GM12864 (cell line): ENCODE data around the gene SURF4.
"Not testable (repeated sequence)": the region's sequence is repeated elsewhere in the genome, so short reads cannot be mapped to it uniquely, and the experiment has no call there.

Source experiments
- DNase-seq: peaks from one replicate; pipeline ENCODE4 v3.0.0-alpha.2; 2011; ENCODE audit warnings: low read depth
- H3K4me3 ChIP-seq: 2 replicates; pipeline ENCODE4 v1.5.1; 2011; ENCODE audit warnings: mild to moderate bottlenecking, low read depth, low read length, control low read depth
- CTCF ChIP-seq: IDR thresholded peaks from 2 replicates; pipeline ENCODE4 v1.5.1; 2011; ENCODE audit warnings: low read depth, mild to moderate bottlenecking, moderate library complexity, low read length, control low read depth, inconsistent platforms; ENCODE audit errors: missing control alignments

SURF4 gene

GRCh38 chr9:133340256-133340655 lies 35.6 kb downstream of the SURF4 start:
- no peak for TF ChIP-seq CTCF
- no peak for DNase-seq
- no peak overlapping the region for H3K4me3 ChIP-seq

- DNase-seq, result no peak
- TF ChIP-seq CTCF, result no peak
- H3K4me3 ChIP-seq, result no peak overlapping the region
Observed at GRCh38 chr9:133339641-133340040, 36.2 kb downstream of the SURF4 start.

- TF ChIP-seq CTCF, result no peak
- DNase-seq, result peak; percentile 67
Observed at GRCh38 chr9:133335924-133336811, 39.7 kb downstream of the SURF4 start, which contains the start of gene SURF6. Gene SURF6 (minus strand): TSS chr9:133336188. CDS start chr9:133336132, 56 bp downstream.

GRCh38 chr9:133334888-133335287 lies 41.0 kb downstream of the SURF4 start:
- DNase-seq, result not testable (repeated sequence)
- H3K4me3 ChIP-seq, result peak overlapping the region; percentile 92

More at GRCh38 chr9:133335924-133336811, 39.7 kb downstream of the SURF4 start, which contains the start of gene SURF6:
- H3K4me3 ChIP-seq, result peak within 1 kb of the TSS; percentile 92

- H3K4me3 ChIP-seq, result no peak overlapping the region; the same call in 1 of the 2 replicates
- no peak for DNase-seq
- no peak for TF ChIP-seq CTCF
Observed at GRCh38 chr9:133334161-133334560, 41.7 kb downstream of the SURF4 start.

- no peak for TF ChIP-seq CTCF
- H3K4me3 ChIP-seq, result no peak overlapping the region
- no peak for DNase-seq
Observed at GRCh38 chr9:133333566-133333965, 42.3 kb downstream of the SURF4 start.

- DNase-seq, result no peak
- TF ChIP-seq CTCF, result no peak
- H3K4me3 ChIP-seq, result no peak overlapping the region
Observed at GRCh38 chr9:133333011-133333410, 42.8 kb downstream of the SURF4 start.
